Mucosa of gallbladder (tissue), 1 donor: ENCODE results near the gene KANSL1. TPM values are rescaled to one million over a fixed set of nuclear protein-coding genes. Genes with fewer than 3 reads are reported as not detected.

ENCODE experiments used
- DNase-seq: peaks from one replicate; pipeline ENCODE4 v3.0.0-alpha.2; 2020; ENCODE audit warnings: low spot score
- total RNA-seq: library from RNA; stranded (reverse); gene quantifications from one replicate; pipeline ENCODE4 v1.2.1, GENCODE V29; 2021
- donor health status: DM: no; HTN: no; CAD: no.

The KANSL1 gene
- total RNA-seq, 1 donor from 2014 or later: 88.1 TPM

- no peak for DNase-seq
Observed at GRCh38 chr17:46140645-46141197, 52.5 kb downstream of the KANSL1 start.

- no peak for DNase-seq
Observed at GRCh38 chr17:46139432-46140210, 53.6 kb downstream of the KANSL1 start.

- no peak for DNase-seq
Observed at GRCh38 chr17:46138473-46138872, 54.8 kb downstream of the KANSL1 start.

- no peak for DNase-seq
Observed at GRCh38 chr17:46136820-46137219, 56.4 kb downstream of the KANSL1 start.

GRCh38 chr17:46135879-46136563 is 57.2 kb downstream of the KANSL1 start:
- DNase-seq: no peak

GRCh38 chr17:46135126-46135812 is 58.0 kb downstream of the KANSL1 start:
- DNase-seq: no peak

GRCh38 chr17:46129302-46129701 is 63.9 kb downstream of the KANSL1 start:
- no peak for DNase-seq

GRCh38 chr17:46128453-46128852 is 64.8 kb downstream of the KANSL1 start:
- no peak for DNase-seq

GRCh38 chr17:46127524-46127923 is 65.7 kb downstream of the KANSL1 start:
- DNase-seq: no peak

- no peak for DNase-seq
Observed at GRCh38 chr17:46126840-46127239, 66.4 kb downstream of the KANSL1 start.

- no peak for DNase-seq
Observed at GRCh38 chr17:46125831-46126230, 67.4 kb downstream of the KANSL1 start.

GRCh38 chr17:46124695-46125592 is 68.3 kb downstream of the KANSL1 start:
- no peak for DNase-seq

GRCh38 chr17:46123607-46124006 is 69.6 kb downstream of the KANSL1 start:
- no peak for DNase-seq

GRCh38 chr17:46122486-46122871 is 70.8 kb downstream of the KANSL1 start:
- no peak for DNase-seq

- DNase-seq: no peak
Observed at GRCh38 chr17:46121841-46122485, 71.3 kb downstream of the KANSL1 start.

- no peak for DNase-seq
Observed at GRCh38 chr17:46121165-46121764, 72.0 kb downstream of the KANSL1 start.

GRCh38 chr17:46120537-46120936 is 72.7 kb downstream of the KANSL1 start:
- no peak for DNase-seq

- no peak for DNase-seq
Observed at GRCh38 chr17:46120078-46120477, 73.2 kb downstream of the KANSL1 start.

- no peak for DNase-seq
Observed at GRCh38 chr17:46118964-46119363, 74.3 kb downstream of the KANSL1 start.
